Gastrocnemius medialis (tissue), 4 donors: Measurements from ENCODE around the gene SCO2. TPM values are rescaled to one million over a fixed set of nuclear protein-coding genes. Genes with fewer than 3 reads are reported as not detected.

Experiments used
- ATAC-seq, 2 donors: fragments of 150-250 bp; one replicate each; pipeline ENCODE4 v1.9.1; 2016
- DNase-seq, 2 donors: peaks; one replicate each; pipeline ENCODE4 v3.0.0-alpha.2; 2019
- H3K27ac ChIP-seq, 4 donors: fragments of 200-600 bp; sonication (generic); 1 replicate in 1 of 4; 2 replicates in 3 of 4; pipeline ENCODE4 v1.5.1; 2016 to 2018; ENCODE audit warnings: mild to moderate bottlenecking in 2 of 4, moderate library complexity in 1 of 4
- H3K27me3 ChIP-seq, 3 donors: fragments of 200-600 bp; sonication (generic) in 2 of 3; 1 replicate in 1 of 3; 2 replicates in 2 of 3; pipeline versions ENCODE4 v1.5.1 to v1.6.0; 2016 to 2019; ENCODE audit warnings: mild to moderate bottlenecking in 1 of 3, moderate library complexity in 1 of 3
- H3K36me3 ChIP-seq, 2 donors: fragments of 200-600 bp; sonication (generic) in 1 of 2; one replicate each; pipeline ENCODE4 v1.5.1; 2017 to 2018
- H3K4me1 ChIP-seq, 2 donors: fragments of 200-600 bp; sonication (generic) in 1 of 2; one replicate each; pipeline ENCODE4 v1.5.1; 2016 to 2017; ENCODE audit warnings: mild to moderate bottlenecking in 2 of 2
- H3K4me3 ChIP-seq, 4 donors: fragments of 200-600 bp; sonication (generic) in 3 of 4; 1 replicate in 1 of 4; 2 replicates in 3 of 4; pipeline ENCODE4 v1.5.1; 2016 to 2019; ENCODE audit warnings: mild to moderate bottlenecking in 2 of 4
- H3K9me3 ChIP-seq, 3 donors: fragments of 200-600 bp; sonication (generic) in 2 of 3; 1 replicate in 1 of 3; 2 replicates in 2 of 3; pipeline ENCODE4 v1.5.1; 2016 to 2019
- CTCF ChIP-seq, 5 experiments: fragments of 450-650 bp in 3 of 5; fragments of 200-600 bp in 2 of 5; sonication (generic) in 2 of 5; IDR thresholded peaks in 4 of 5; conservative IDR thresholded peaks in 1 of 5; 1 replicate in 4 of 5; 2 replicates in 1 of 5; pipeline ENCODE4 v1.5.1; 2016 to 2019; ENCODE audit warnings: antibody characterized with exemption in 5 of 5, mild to moderate bottlenecking in 3 of 5, moderate library complexity in 3 of 5
- POLR2A ChIP-seq, 2 donors: fragments of 450-650 bp; IDR thresholded peaks; one replicate each; pipeline ENCODE4 v1.6.1; 2017; ENCODE audit warnings: antibody characterized with exemption in 2 of 2, mild to moderate bottlenecking in 2 of 2, moderate library complexity in 2 of 2
- in situ Hi-C, 4 donors: fragments of 200-750 bp; cut with MboI; loops; one replicate each; pipeline versions ENCODE4 v1.15.0 to v1.8.0; 2017; ENCODE audit warnings: low sequenced_read_pairs in 4 of 4
- intact Hi-C: fragments of 100-400 bp; cut with DNase I; formaldehyde crosslinking; loops from one replicate; pipeline ENCODE4 v1.15.1; 2023; ENCODE audit warnings: low total_unique reads
- total RNA-seq, 4 donors: library from RNA; depleted of rRNA; stranded (reverse); fragments of >200 nt; gene quantifications; one replicate each; pipeline versions ENCODE4 v1.1.0 to v1.2.3, GENCODE V29; 2016

Gene SCO2
- total RNA-seq, 4 donors from 2014 or later = 1.0 to 2.3 TPM; not detected in 2

GRCh38 chr22:50483977-50484853 lies 41.2 kb downstream of the SCO2 start:
- intact Hi-C loops (no loop called here), in situ Hi-C loops (no loop called here)
- H3K4me3 ChIP-seq = no peak overlapping the region
- H3K27ac ChIP-seq = no peak overlapping the region
- no peak for DNase-seq
- ATAC-seq = no peak
- H3K4me1 ChIP-seq = no peaks in the 10 kb centered on the region
- H3K36me3 ChIP-seq = no peaks in the 10 kb centered on the region
- peaks cover 38 to 45% (median 43%) of the 10 kb centered on the region in 3 donors for H3K27me3 ChIP-seq
- TF ChIP-seq CTCF (IDR thresholded peaks at IDR 0.05 in 4 of 5, conservative IDR thresholded peaks at IDR 0.05 in 1 of 5) (no peak), POLR2A (IDR thresholded peaks at IDR 0.05) (no peak)
- no peaks in the 10 kb centered on the region for H3K9me3 ChIP-seq

GRCh38 chr22:50483556-50483955 lies 41.8 kb downstream of the SCO2 start:
- Histone ChIP-seq H3K27me3 (peaks cover 39 to 47% (median 45%) of the 10 kb centered on the region in 3 donors), H3K36me3 (no peaks in the 10 kb centered on the region), H3K27ac (no peak overlapping the region), H3K9me3 (no peaks in the 10 kb centered on the region), H3K4me1 (no peaks in the 10 kb centered on the region), H3K4me3 (no peak overlapping the region)
- no peak for TF ChIP-seq CTCF (IDR thresholded peaks at IDR 0.05 in 4 of 5, conservative IDR thresholded peaks at IDR 0.05 in 1 of 5)
- no peak for TF ChIP-seq POLR2A (IDR thresholded peaks at IDR 0.05)
- no peak for DNase-seq
- intact Hi-C loops = no loop called here
- in situ Hi-C loops = no loop called here
- ATAC-seq = no peak

GRCh38 chr22:50483106-50483505 lies 42.3 kb downstream of the SCO2 start:
- TF ChIP-seq POLR2A (IDR thresholded peaks at IDR 0.05) (no peak), CTCF (IDR thresholded peaks at IDR 0.05 in 4 of 5, conservative IDR thresholded peaks at IDR 0.05 in 1 of 5) (no peak)
- no peaks in the 10 kb centered on the region for H3K4me1 ChIP-seq
- H3K27me3 ChIP-seq = peaks cover 39 to 47% (median 45%) of the 10 kb centered on the region in 3 donors
- no peak for DNase-seq
- no peak for ATAC-seq
- in situ Hi-C loops (no loop called here), intact Hi-C loops (no loop called here)
- no peak overlapping the region for H3K4me3 ChIP-seq
- H3K27ac ChIP-seq = no peak overlapping the region
- H3K36me3 ChIP-seq = no peaks in the 10 kb centered on the region
- H3K9me3 ChIP-seq = no peaks in the 10 kb centered on the region

- no peak overlapping the region for H3K27ac ChIP-seq
- in situ Hi-C loops = no loop called here
- ATAC-seq (no peak), DNase-seq (no peak)
- no peaks in the 10 kb centered on the region for H3K36me3 ChIP-seq
- H3K4me3 ChIP-seq = no peak overlapping the region
- H3K9me3 ChIP-seq = no peaks in the 10 kb centered on the region
- intact Hi-C loops = no loop called here
- H3K4me1 ChIP-seq = no peaks in the 10 kb centered on the region
- TF ChIP-seq POLR2A (IDR thresholded peaks at IDR 0.05) = no peak
- TF ChIP-seq CTCF (IDR thresholded peaks at IDR 0.05 in 4 of 5, conservative IDR thresholded peaks at IDR 0.05 in 1 of 5) = no peak
- peaks cover 39 to 47% (median 45%) of the 10 kb centered on the region in 3 donors for H3K27me3 ChIP-seq
Observed at GRCh38 chr22:50482107-50483074, 43.0 kb downstream of the SCO2 start.
